CD4-positive, alpha-beta T cell treated with Interleukin-15 for 1 hour (primary cell): ENCODE data around the gene SLC9A8.
"Not testable (repeated sequence)": the region's sequence is repeated elsewhere in the genome, so short reads cannot be mapped to it uniquely, and the experiment has no call there.

Experiments used
- DNase-seq: peaks from one replicate; pipeline ENCODE4 v3.0.0-alpha.2; 2020

Gene SLC9A8

GRCh38 chr20:49852522-49853080 is 40.0 kb downstream of the SLC9A8 start:
- no peak for DNase-seq

GRCh38 chr20:49853640-49854039 is 41.0 kb downstream of the SLC9A8 start:
- no peak for DNase-seq

GRCh38 chr20:49854190-49854875 is 41.7 kb downstream of the SLC9A8 start:
- no peak for DNase-seq

- no peak for DNase-seq
Measured at GRCh38 chr20:49856904-49857303, 44.3 kb downstream of the SLC9A8 start.

GRCh38 chr20:49858076-49858585 is 45.5 kb downstream of the SLC9A8 start:
- DNase-seq, result no peak

- no peak for DNase-seq
Measured at GRCh38 chr20:49859011-49859410, 46.4 kb downstream of the SLC9A8 start.

- no peak for DNase-seq
Measured at GRCh38 chr20:49859807-49860206, 47.2 kb downstream of the SLC9A8 start.

GRCh38 chr20:49861232-49861631 is 48.6 kb downstream of the SLC9A8 start:
- not testable (repeated sequence) for DNase-seq

- DNase-seq, result no peak
Measured at GRCh38 chr20:49862607-49863200, 50.1 kb downstream of the SLC9A8 start.

- DNase-seq, result no peak
Measured at GRCh38 chr20:49863666-49864065, 51.0 kb downstream of the SLC9A8 start.

GRCh38 chr20:49865559-49865958 is 52.9 kb downstream of the SLC9A8 start:
- no peak for DNase-seq

- no peak for DNase-seq
Measured at GRCh38 chr20:49866051-49866450, 53.4 kb downstream of the SLC9A8 start.

- no peak for DNase-seq
Measured at GRCh38 chr20:49867453-49868215, 55.0 kb downstream of the SLC9A8 start.

GRCh38 chr20:49868538-49868937 is 55.9 kb downstream of the SLC9A8 start:
- no peak for DNase-seq

- no peak for DNase-seq
Measured at GRCh38 chr20:49868964-49869363, 56.3 kb downstream of the SLC9A8 start.

GRCh38 chr20:49870261-49870660 is 57.6 kb downstream of the SLC9A8 start:
- no peak for DNase-seq

- no peak for DNase-seq
Measured at GRCh38 chr20:49871391-49871948, 58.8 kb downstream of the SLC9A8 start.

GRCh38 chr20:49872056-49872455 is 59.4 kb downstream of the SLC9A8 start:
- no peak for DNase-seq

- DNase-seq, result no peak
Measured at GRCh38 chr20:49874696-49875095, 62.1 kb downstream of the SLC9A8 start.

GRCh38 chr20:49877386-49877921 is 64.8 kb downstream of the SLC9A8 start:
- DNase-seq, result no peak

- DNase-seq, result no peak
Measured at GRCh38 chr20:49878977-49879376, 66.3 kb downstream of the SLC9A8 start.

GRCh38 chr20:49880177-49880576 is 67.5 kb downstream of the SLC9A8 start:
- DNase-seq, result no peak
